GM23248 (cell line): ENCODE data around the gene THEM4. TPM values are rescaled to one million over a fixed set of nuclear protein-coding genes. Genes with fewer than 3 reads are reported as not detected.
A peak's percentile ranks its signal among the peaks of the same experiment; 100 is the strongest.

ENCODE experiments used
- DNase-seq: peaks from one replicate; pipeline ENCODE4 v3.0.0-alpha.2; 2015
- H2AFZ ChIP-seq: fragments of 200-600 bp; sonication (generic); 2 replicates; pipeline ENCODE4 v1.6.1; 2016; ENCODE audit warnings: antibody characterized with exemption
- H3F3A ChIP-seq: fragments of 200-600 bp; sonication (generic); 2 replicates; pipeline ENCODE4 v1.6.1; 2016; ENCODE audit warnings: mild to moderate bottlenecking, antibody characterized with exemption, mixed run types; ENCODE audit not compliant: insufficient read depth
- H3K27ac ChIP-seq: fragments of 200-600 bp; sonication (generic); 2 replicates; pipeline ENCODE4 v1.5.1; 2016; ENCODE audit warnings: mild to moderate bottlenecking
- H3K27me3 ChIP-seq: fragments of 200-600 bp; sonication (generic); replicated peaks from 2 replicates; pipeline ENCODE4 v1.6.1; 2016; ENCODE audit warnings: mild to moderate bottlenecking; ENCODE audit not compliant: insufficient read depth
- H3K36me3 ChIP-seq: fragments of 200-600 bp; sonication (generic); 2 replicates; pipeline ENCODE4 v1.6.1; 2016; ENCODE audit warnings: low read depth, mild to moderate bottlenecking
- H3K4me1 ChIP-seq: fragments of 200-600 bp; sonication (generic); 2 replicates; pipeline ENCODE4 v1.6.1; 2016; ENCODE audit warnings: mild to moderate bottlenecking; ENCODE audit not compliant: insufficient read depth
- H3K4me2 ChIP-seq: fragments of 200-600 bp; sonication (generic); one replicate; pipeline ENCODE4 v1.6.1; 2016; ENCODE audit warnings: mild to moderate bottlenecking; ENCODE audit not compliant: unreplicated experiment
- H3K4me3 ChIP-seq: fragments of 200-600 bp; sonication (generic); 2 replicates; pipeline ENCODE4 v1.5.1; 2016; ENCODE audit warnings: mild to moderate bottlenecking
- H3K79me2 ChIP-seq: fragments of 200-600 bp; sonication (generic); 2 replicates; pipeline ENCODE4 v1.6.1; 2016; ENCODE audit warnings: mild to moderate bottlenecking; ENCODE audit not compliant: insufficient read depth
- H3K9ac ChIP-seq: fragments of 200-600 bp; sonication (generic); 2 replicates; pipeline ENCODE4 v1.6.1; 2016; ENCODE audit warnings: mild to moderate bottlenecking
- H3K9me2 ChIP-seq: fragments of 200-600 bp; sonication (generic); 2 replicates; pipeline ENCODE4 v1.6.1; 2016; ENCODE audit warnings: mixed run types, mild to moderate bottlenecking, moderate library complexity; ENCODE audit not compliant: insufficient read depth
- H3K9me3 ChIP-seq: fragments of 200-600 bp; sonication (generic); one replicate; pipeline ENCODE4 v1.6.1; 2017; ENCODE audit warnings: low read depth
- H4K20me1 ChIP-seq: fragments of 200-600 bp; sonication (generic); 2 replicates; pipeline ENCODE4 v1.6.0; 2016; ENCODE audit not compliant: insufficient read depth
- EZH2 ChIP-seq: fragments of 200-600 bp; sonication (generic); IDR thresholded peaks from 2 replicates; pipeline ENCODE4 v1.6.1; 2018; ENCODE audit warnings: antibody characterized with exemption, mild to moderate bottlenecking; ENCODE audit not compliant: insufficient read depth, poor library complexity, severe bottlenecking
- EZH2phosphoT487 ChIP-seq: fragments of 200-600 bp; sonication (generic); IDR thresholded peaks from 2 replicates; pipeline ENCODE4 v1.6.1; 2018; ENCODE audit warnings: antibody characterized with exemption, moderate library complexity, mild to moderate bottlenecking, low read depth; ENCODE audit not compliant: insufficient read depth
- WGBS, 2 experiments: methylation state at CpG; one replicate each; pipeline ENCODE4 v1.1.6; 2015 to 2017; ENCODE audit warnings: low lambda C conversion rate in 2 of 2, low coverage in 1 of 2; ENCODE audit errors: missing lambda C conversion rate in 2 of 2; 5-methylcytosine and 5-hydroxymethylcytosine counted together
- in situ Hi-C: fragments of 300-500 bp; cut with MboI; formaldehyde crosslinking; loops from 2 replicates; pipeline ENCODE4 v1.15.0; 2020
- polyA plus RNA-seq: library from polyadenylated mRNA; unstranded; fragments of >200 nt; fragmentation: Nextera tagmentation; extraction: Ambion mirVana; gene quantifications from 2 replicates; pipeline ENCODE4 v1.2.1, GENCODE V29; 2016
- total RNA-seq: library from RNA; depleted of rRNA; stranded (reverse); fragments of >200 nt; shearing (Covaris generic); gene quantifications from 2 replicates; pipeline ENCODE4 v1.2.3, GENCODE V29; 2014

THEM4 gene
- total and polyA plus RNA-seq, 2 experiments from 2014 or later = 14.6 to 17.9 TPM

- H4K20me1 ChIP-seq = no peaks in the 10 kb centered on the region
- in situ Hi-C loops = no loop called here
- H3K4me2 ChIP-seq = no peak overlapping the region
- H3K79me2 ChIP-seq = no peaks in the 10 kb centered on the region
- WGBS, 2 experiments = 57 to 65% methylated on average over 6 of the region's 6 CpGs
- peaks cover under 1% of the 10 kb centered on the region; the same call in 1 of the 2 replicates for H3K27me3 ChIP-seq
- no peak overlapping the region for H3K9ac ChIP-seq
- DNase-seq = peak; percentile 79
- H3K36me3 ChIP-seq = no peaks in the 10 kb centered on the region
- peak overlapping the region; percentile 26; the same call in 1 of the 2 replicates for H2AFZ ChIP-seq
- no peak overlapping the region for H3K4me3 ChIP-seq
- H3K4me1 ChIP-seq = peaks cover 4% of the 10 kb centered on the region
- peaks cover 5% of the 10 kb centered on the region; the same call in 1 of the 2 replicates for H3F3A ChIP-seq
- TF ChIP-seq EZH2phosphoT487 = no peak
- TF ChIP-seq EZH2 = no peak
- no peaks in the 10 kb centered on the region for H3K9me3 ChIP-seq
- H3K9me2 ChIP-seq = no peaks in the 10 kb centered on the region
- H3K27ac ChIP-seq = no peak overlapping the region
Observed at GRCh38 chr1:151846062-151846568, 63.2 kb downstream of the THEM4 start.

- TF ChIP-seq EZH2 = no peak
- TF ChIP-seq EZH2phosphoT487 = no peak
- no peak overlapping the region for H3K4me2 ChIP-seq
- no peak overlapping the region for H3K9ac ChIP-seq
- H3K36me3 ChIP-seq = no peaks in the 10 kb centered on the region
- H3K4me3 ChIP-seq = no peak overlapping the region
- peaks cover 4% of the 10 kb centered on the region; the same call in 1 of the 2 replicates for H3K4me1 ChIP-seq
- peaks cover 11% of the 10 kb centered on the region; the same call in 1 of the 2 replicates for H3F3A ChIP-seq
- in situ Hi-C loops = no loop called here
- no peaks in the 10 kb centered on the region for H3K9me2 ChIP-seq
- H3K79me2 ChIP-seq = no peaks in the 10 kb centered on the region
- H2AFZ ChIP-seq = no peak overlapping the region
- H4K20me1 ChIP-seq = no peaks in the 10 kb centered on the region
- no peaks in the 10 kb centered on the region for H3K9me3 ChIP-seq
- peaks cover 21% of the 10 kb centered on the region for H3K27me3 ChIP-seq
- H3K27ac ChIP-seq = no peak overlapping the region
- 51 to 56% methylated on average over 2 of the region's 2 CpGs for WGBS, 2 experiments
- DNase-seq = no peak
Observed at GRCh38 chr1:151843398-151843797, 65.9 kb downstream of the THEM4 start.

- no peak overlapping the region for H3K9ac ChIP-seq
- H3K36me3 ChIP-seq = no peaks in the 10 kb centered on the region
- H3K4me1 ChIP-seq = no peaks in the 10 kb centered on the region
- H3K9me2 ChIP-seq = no peaks in the 10 kb centered on the region
- WGBS, 2 experiments = 53 to 60% methylated on average over 2 of the region's 2 CpGs
- peaks cover 11% of the 10 kb centered on the region; the same call in 1 of the 2 replicates for H3F3A ChIP-seq
- no peak overlapping the region for H3K27ac ChIP-seq
- no peak overlapping the region for H3K4me2 ChIP-seq
- no peak for TF ChIP-seq EZH2phosphoT487
- TF ChIP-seq EZH2 = no peak
- no peak overlapping the region for H2AFZ ChIP-seq
- in situ Hi-C loops = no loop called here
- DNase-seq = peak; percentile 61
- peaks cover 21% of the 10 kb centered on the region for H3K27me3 ChIP-seq
- H3K79me2 ChIP-seq = no peaks in the 10 kb centered on the region
- H3K9me3 ChIP-seq = no peaks in the 10 kb centered on the region
- H3K4me3 ChIP-seq = no peak overlapping the region
- no peaks in the 10 kb centered on the region for H4K20me1 ChIP-seq
Observed at GRCh38 chr1:151841141-151841540, 68.2 kb downstream of the THEM4 start.

- Histone ChIP-seq H3K27me3 (peaks cover 21% of the 10 kb centered on the region), H3K9me2 (no peaks in the 10 kb centered on the region), H3K4me2 (no peak overlapping the region), H4K20me1 (no peaks in the 10 kb centered on the region), H3K27ac (no peak overlapping the region), H3K79me2 (no peaks in the 10 kb centered on the region), H3K4me1 (no peaks in the 10 kb centered on the region), H3K9ac (no peak overlapping the region), H3K9me3 (no peaks in the 10 kb centered on the region), H3K36me3 (no peaks in the 10 kb centered on the region), H2AFZ (no peak overlapping the region), H3K4me3 (no peak overlapping the region), H3F3A (peaks cover 11% of the 10 kb centered on the region; the same call in 1 of the 2 replicates)
- DNase-seq = no peak
- in situ Hi-C loops = no loop called here
- TF ChIP-seq EZH2phosphoT487 (no peak), EZH2 (no peak)
Observed at GRCh38 chr1:151840421-151840820, 68.9 kb downstream of the THEM4 start.
